ENCODE measurements around the gene DYNLT5.

DNA sequence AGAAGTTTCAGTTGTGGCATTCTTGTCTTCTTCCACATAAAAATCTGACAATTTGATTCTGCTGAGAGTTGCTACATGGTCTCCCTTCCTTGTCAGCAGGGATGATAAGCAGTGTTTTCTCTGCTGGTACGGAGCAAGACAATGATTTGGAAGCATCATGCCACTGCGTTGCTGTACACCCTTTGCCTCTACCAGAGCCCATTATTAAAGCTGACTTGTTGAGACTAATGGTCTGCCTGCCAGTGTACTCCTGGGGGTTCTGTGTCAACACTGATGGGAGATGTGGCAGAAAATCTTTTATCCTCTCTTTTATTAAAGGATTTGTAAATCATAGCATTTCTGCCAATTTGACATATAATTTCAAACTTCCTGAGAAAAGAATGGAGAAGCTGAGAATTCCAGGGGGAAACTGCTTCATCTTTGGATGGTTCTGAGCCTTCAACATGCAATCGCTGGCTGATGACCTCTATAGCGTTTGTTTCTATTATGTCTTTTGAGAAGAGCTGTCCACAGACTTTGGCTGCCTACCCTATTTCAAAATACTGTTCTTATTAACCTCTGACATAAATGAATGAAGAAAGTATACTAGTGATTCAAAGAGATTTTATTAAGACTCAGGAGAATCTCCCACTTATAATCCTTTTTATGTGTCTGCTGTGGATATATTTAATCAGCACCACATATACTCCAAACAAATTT is 47.9 kb upstream of the DYNLT5 start:
- TF ChIP-seq, protein P1, sequence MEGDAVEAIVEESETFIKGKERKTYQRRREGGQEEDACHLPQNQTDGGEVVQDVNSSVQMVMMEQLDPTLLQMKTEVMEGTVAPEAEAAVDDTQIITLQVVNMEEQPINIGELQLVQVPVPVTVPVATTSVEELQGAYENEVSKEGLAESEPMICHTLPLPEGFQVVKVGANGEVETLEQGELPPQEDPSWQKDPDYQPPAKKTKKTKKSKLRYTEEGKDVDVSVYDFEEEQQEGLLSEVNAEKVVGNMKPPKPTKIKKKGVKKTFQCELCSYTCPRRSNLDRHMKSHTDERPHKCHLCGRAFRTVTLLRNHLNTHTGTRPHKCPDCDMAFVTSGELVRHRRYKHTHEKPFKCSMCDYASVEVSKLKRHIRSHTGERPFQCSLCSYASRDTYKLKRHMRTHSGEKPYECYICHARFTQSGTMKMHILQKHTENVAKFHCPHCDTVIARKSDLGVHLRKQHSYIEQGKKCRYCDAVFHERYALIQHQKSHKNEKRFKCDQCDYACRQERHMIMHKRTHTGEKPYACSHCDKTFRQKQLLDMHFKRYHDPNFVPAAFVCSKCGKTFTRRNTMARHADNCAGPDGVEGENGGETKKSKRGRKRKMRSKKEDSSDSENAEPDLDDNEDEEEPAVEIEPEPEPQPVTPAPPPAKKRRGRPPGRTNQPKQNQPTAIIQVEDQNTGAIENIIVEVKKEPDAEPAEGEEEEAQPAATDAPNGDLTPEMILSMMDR (optimal IDR thresholded peaks at IDR 0.05 in 1 of 3, IDR thresholded peaks at IDR 0.05 in 1 of 3, conservative IDR thresholded peaks at IDR 0.05 in 1 of 3; ENCODE audit: extremely low read depth in 1 of 3, insufficient read depth in 2 of 3, low read length in 3 of 3), result no peak
- no peak for TF ChIP-seq EZH2 (IDR thresholded peaks at IDR 0.05; ENCODE audit: low read length)

Measured in keratinocyte (primary cell).